B cell (primary cell): Measurements from ENCODE around the gene BIK. TPM values are rescaled to one million over a fixed set of nuclear protein-coding genes. Genes with fewer than 3 reads are reported as not detected.
A peak's percentile ranks its signal among the peaks of the same experiment; 100 is the strongest.

Source experiments
- ATAC-seq: fragments of 200-7000 bp; cut with Tn5 transposase; one replicate; pipeline ENCODE4 v1.10.0; 2021; ENCODE audit warnings: low read depth, mild to moderate bottlenecking, moderate number of reproducible peaks, moderate library complexity
- CTCF ChIA-PET: fragments of 350-600 bp; sonication (Branson Sonifier 250); formaldehyde crosslinking; loops from one replicate; lab custom pipeline; 2021; ENCODE audit warnings: antibody characterized with exemption, inconsistent platforms; lab: Charles Lee
- POLR2A ChIA-PET: fragments of 350-600 bp; sonication (Branson Sonifier 250); formaldehyde crosslinking; loops from one replicate; lab custom pipeline; 2021; ENCODE audit warnings: antibody characterized with exemption; lab: Charles Lee
- DNase-seq: peaks from one replicate; pipeline ENCODE4 v3.0.0; 2013
- H2AFZ ChIP-seq: 2 replicates; pipeline ENCODE4 v1.6.1; 2012; ENCODE audit warnings: mild to moderate bottlenecking, low read depth, low read length; ENCODE audit not compliant: insufficient read depth, poor library complexity, severe bottlenecking
- H3K27ac ChIP-seq, 2 donors: 1 replicate in 1 of 2; 2 replicates in 1 of 2; pipeline ENCODE4 v1.5.1; 2012 to 2013; ENCODE audit warnings: low read length in 2 of 2, mild to moderate bottlenecking in 2 of 2, moderate library complexity in 1 of 2
- H3K27me3 ChIP-seq, 4 experiments: fragments of 200-600 bp in 1 of 4; sonication (generic) in 1 of 4; replicated peaks in 1 of 4; 1 replicate in 2 of 4; 2 replicates in 2 of 4; pipeline versions ENCODE4 v1.6.1 to v1.7.0; 2013 to 2016; ENCODE audit warnings: low read length in 3 of 4, mild to moderate bottlenecking in 2 of 4, mixed read lengths in 1 of 4, moderate library complexity in 1 of 4; ENCODE audit not compliant: insufficient read depth in 4 of 4, control insufficient read depth in 3 of 4; ENCODE audit errors: control extremely low read depth in 1 of 4
- H3K36me3 ChIP-seq, 2 experiments: replicated peaks in 1 of 2; 1 replicate in 1 of 2; 2 replicates in 1 of 2; pipeline versions ENCODE4 v1.6.1 to v1.7.1; 2013; ENCODE audit warnings: low read length in 1 of 2; ENCODE audit not compliant: insufficient read depth in 2 of 2, control insufficient read depth in 1 of 2; ENCODE audit errors: control extremely low read depth in 1 of 2, extremely low read depth in 1 of 2
- H3K4me1 ChIP-seq, 2 donors: fragments of 200-600 bp in 1 of 2; sonication (generic) in 1 of 2; 1 replicate in 1 of 2; 2 replicates in 1 of 2; pipeline versions ENCODE4 v1.5.1 to v1.6.1; 2013 to 2017; ENCODE audit warnings: low read length in 2 of 2; ENCODE audit not compliant: control insufficient read depth in 2 of 2, insufficient read depth in 2 of 2
- H3K4me2 ChIP-seq: replicated peaks from 2 replicates; pipeline ENCODE3; 2012; ENCODE audit warnings: mild to moderate bottlenecking, low read depth, low read length; ENCODE audit not compliant: poor library complexity, severe bottlenecking
- H3K4me3 ChIP-seq, 5 experiments: fragments of 200-600 bp in 1 of 5; sonication (generic) in 1 of 5; 1 replicate in 3 of 5; 2 replicates in 2 of 5; pipeline versions ENCODE4 v1.5.1 to v1.7.0; 2011 to 2016; ENCODE audit warnings: low read length in 4 of 5, mild to moderate bottlenecking in 4 of 5, low read depth in 2 of 5, control low read depth in 1 of 5, moderate library complexity in 1 of 5; ENCODE audit not compliant: insufficient read depth in 1 of 5; ENCODE audit errors: control extremely low read depth in 1 of 5, extremely low read depth in 1 of 5
- H3K79me2 ChIP-seq: fragments of 200-600 bp; sonication (generic); one replicate; pipeline ENCODE4 v1.6.0; 2016; ENCODE audit warnings: low read length; ENCODE audit not compliant: control insufficient read depth, insufficient read depth
- H3K9ac ChIP-seq: fragments of 200-600 bp; sonication (generic); 2 replicates; pipeline ENCODE4 v1.6.1; 2017; ENCODE audit warnings: mild to moderate bottlenecking, low read length, moderate library complexity
- H3K9me3 ChIP-seq, 3 donors: one replicate each; pipeline versions ENCODE4 v1.6.1 to v1.7.1; 2013; ENCODE audit warnings: low read length in 2 of 3; ENCODE audit not compliant: control insufficient read depth in 2 of 3, insufficient read depth in 1 of 3; ENCODE audit errors: control extremely low read depth in 1 of 3
- H4K20me1 ChIP-seq: 2 replicates; pipeline ENCODE4 v1.6.0; 2012; ENCODE audit warnings: mild to moderate bottlenecking, low read length; ENCODE audit not compliant: insufficient read depth, control insufficient read depth, poor library complexity, severe bottlenecking
- H3K27ac Mint-ChIP-seq: one replicate; pipeline ENCODE4 v1.8.0; 2021; ENCODE audit warnings: mixed read lengths
- H3K27me3 Mint-ChIP-seq: one replicate; pipeline ENCODE4 v1.8.0; 2021; ENCODE audit warnings: mixed read lengths
- H3K4me1 Mint-ChIP-seq: one replicate; pipeline ENCODE4 v1.8.0; 2021; ENCODE audit warnings: mixed read lengths
- H3K4me3 Mint-ChIP-seq: one replicate; pipeline ENCODE4 v1.8.0; 2021; ENCODE audit warnings: mixed read lengths
- H3K9me3 Mint-ChIP-seq: one replicate; pipeline ENCODE4 v1.8.0; 2022; ENCODE audit warnings: mixed read lengths; ENCODE audit not compliant: insufficient read depth
- EZH2 ChIP-seq: IDR thresholded peaks from 2 replicates; pipeline ENCODE4 v1.6.1; 2012; ENCODE audit warnings: borderline replicate concordance, low read depth, mild to moderate bottlenecking, moderate library complexity, low read length; ENCODE audit not compliant: insufficient read depth, poor library complexity, severe bottlenecking
- WGBS: methylation state at CpG from one replicate; pipeline ENCODE4 v1.1.5; 2013; ENCODE audit warnings: missing lambda C conversion rate; ENCODE audit not compliant: insufficient coverage; 5-methylcytosine and 5-hydroxymethylcytosine counted together
- intact Hi-C: fragments of 100-400 bp; cut with micrococcal nuclease; formaldehyde crosslinking; loops from one replicate; pipeline ENCODE4 v1.10.0; 2022
- polyA plus RNA-seq: library from polyadenylated mRNA; depleted of rRNA; stranded (reverse); fragments of >200 nt; gene quantifications from 2 replicates; pipeline ENCODE4 v1.2.3, GENCODE V29; 2012
- total RNA-seq, 2 donors: library from RNA; stranded (reverse); fragments of 120-200 nt in 1 of 2; gene quantifications; 1 replicate in 1 of 2; 2 replicates in 1 of 2; pipeline versions ENCODE4 v1.2.3 to v1.2.4, GENCODE V29; 2013 to 2022
- TF ChIP-seq, protein P1 (sequence below): fragments of 200-600 bp; IDR thresholded peaks from one replicate; pipeline ENCODE4 v1.8.0; 2022; ENCODE audit warnings: antibody characterized with exemption, mild to moderate bottlenecking

The BIK gene
- total and polyA plus RNA-seq, 2 donors (not counting 1 experiment from before 2014, with no cell fraction given), result 1.3 to 2.7 TPM

DNA sequence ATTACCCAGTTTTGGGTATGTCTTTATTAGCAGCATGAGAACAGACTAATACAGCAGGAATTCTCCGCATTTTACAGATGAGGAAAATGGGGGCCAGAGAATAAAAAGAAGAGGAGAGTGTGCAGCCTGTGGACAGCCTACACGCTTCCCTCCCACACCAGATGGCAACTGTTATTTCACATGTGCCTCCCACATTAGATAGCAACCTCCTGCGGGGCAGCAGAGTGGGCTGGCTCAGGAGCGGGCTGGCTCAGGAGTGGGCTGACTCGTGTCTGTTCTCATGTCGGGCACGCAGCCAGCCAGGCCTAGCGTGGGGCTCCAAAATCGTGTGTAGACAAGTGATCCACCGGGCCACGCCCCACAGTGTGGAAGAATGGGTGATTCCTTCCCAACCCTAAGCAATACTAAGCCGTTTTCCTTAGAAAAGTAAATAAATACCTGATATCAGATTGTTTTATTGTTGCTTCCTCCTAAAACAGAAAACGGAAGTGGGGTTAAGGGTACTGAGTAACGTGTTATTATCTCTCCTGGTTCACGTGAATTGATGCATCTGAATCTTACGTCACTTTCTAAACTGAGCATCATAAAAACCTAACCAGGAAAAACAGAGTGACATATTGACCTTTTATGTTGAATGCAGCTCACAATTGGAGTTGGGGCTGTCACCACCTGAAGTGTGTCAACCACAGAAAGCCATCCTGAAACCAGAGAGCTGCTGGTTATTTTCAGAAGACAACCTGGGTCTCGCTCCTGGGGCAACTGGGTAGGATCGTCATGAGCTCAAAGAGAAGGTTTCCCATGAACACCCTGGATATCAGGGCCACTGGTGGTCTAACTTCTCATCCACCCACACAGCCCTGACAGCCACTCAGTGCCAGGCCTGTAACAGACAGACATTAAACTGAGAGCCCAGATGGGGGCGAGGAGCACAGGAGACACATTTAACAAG lies 24.6 kb upstream of the BIK start:
- H3K4me1 Mint-ChIP-seq, result peaks cover 10% of the 10 kb centered on the region
- Histone ChIP-seq H3K27me3 (no peaks in the 10 kb centered on the region), H3K4me3 (no peak overlapping the region), H3K9ac (no peak overlapping the region), H3K27ac (no peak overlapping the region), H3K4me2 (no peak overlapping the region), H3K4me1 (peaks cover 4 to 15% of the 10 kb centered on the region in 2 donors), H3K79me2 (no peaks in the 10 kb centered on the region), H2AFZ (no peak overlapping the region), H3K9me3 (no peaks in the 10 kb centered on the region), H3K36me3 (no peaks in the 10 kb centered on the region), H4K20me1 (no peaks in the 10 kb centered on the region)
- intact Hi-C loops, result no loop called here
- ChIA-PET CTCF (no interaction called here), POLR2A (no interaction called here)
- ATAC-seq (no peak), DNase-seq (no peak)
- no peaks in the 10 kb centered on the region for H3K9me3 Mint-ChIP-seq
- no peaks in the 10 kb centered on the region for H3K27me3 Mint-ChIP-seq
- no peak overlapping the region for H3K27ac Mint-ChIP-seq
- H3K4me3 Mint-ChIP-seq, result peak overlapping the region; percentile 13
- WGBS, result 89% methylated on average over 5 of the region's 19 CpGs
- TF ChIP-seq EZH2, result no peak
- TF ChIP-seq, protein P1, sequence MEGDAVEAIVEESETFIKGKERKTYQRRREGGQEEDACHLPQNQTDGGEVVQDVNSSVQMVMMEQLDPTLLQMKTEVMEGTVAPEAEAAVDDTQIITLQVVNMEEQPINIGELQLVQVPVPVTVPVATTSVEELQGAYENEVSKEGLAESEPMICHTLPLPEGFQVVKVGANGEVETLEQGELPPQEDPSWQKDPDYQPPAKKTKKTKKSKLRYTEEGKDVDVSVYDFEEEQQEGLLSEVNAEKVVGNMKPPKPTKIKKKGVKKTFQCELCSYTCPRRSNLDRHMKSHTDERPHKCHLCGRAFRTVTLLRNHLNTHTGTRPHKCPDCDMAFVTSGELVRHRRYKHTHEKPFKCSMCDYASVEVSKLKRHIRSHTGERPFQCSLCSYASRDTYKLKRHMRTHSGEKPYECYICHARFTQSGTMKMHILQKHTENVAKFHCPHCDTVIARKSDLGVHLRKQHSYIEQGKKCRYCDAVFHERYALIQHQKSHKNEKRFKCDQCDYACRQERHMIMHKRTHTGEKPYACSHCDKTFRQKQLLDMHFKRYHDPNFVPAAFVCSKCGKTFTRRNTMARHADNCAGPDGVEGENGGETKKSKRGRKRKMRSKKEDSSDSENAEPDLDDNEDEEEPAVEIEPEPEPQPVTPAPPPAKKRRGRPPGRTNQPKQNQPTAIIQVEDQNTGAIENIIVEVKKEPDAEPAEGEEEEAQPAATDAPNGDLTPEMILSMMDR, result no peak

GRCh38 chr22:43088627-43088983 lies 21.9 kb upstream of the BIK start:
- CTCF ChIA-PET, result no interaction called here
- H3K4me3 ChIP-seq, result peak overlapping the region; percentile 58 to 78 (median 68)
- H3K9me3 Mint-ChIP-seq, result no peaks in the 10 kb centered on the region

More at GRCh38 chr22:43088627-43088983, 21.9 kb upstream of the BIK start:
- DNase-seq (no peak), ATAC-seq (no peak)
- no peak overlapping the region for H3K27ac ChIP-seq
- TF ChIP-seq EZH2, result no peak
- TF ChIP-seq, protein P1, result no peak
- no peaks in the 10 kb centered on the region for H4K20me1 ChIP-seq
- no peaks in the 10 kb centered on the region for H3K9me3 ChIP-seq
- no peaks in the 10 kb centered on the region for H3K36me3 ChIP-seq
- H3K9ac ChIP-seq, result peak overlapping the region; percentile 74
- peaks cover 4 to 19% of the 10 kb centered on the region in 2 donors for H3K4me1 ChIP-seq
- POLR2A ChIA-PET, result no interaction called here
- no peaks in the 10 kb centered on the region for H3K79me2 ChIP-seq
- intact Hi-C loops, result loop anchor here (2.0 kb wide), 2 partner anchors 22 to 74 kb away; partner anchors contain the start of genes BIK and PACSIN2
- no peaks in the 10 kb centered on the region for H3K27me3 Mint-ChIP-seq
- H3K4me3 Mint-ChIP-seq, result peak overlapping the region; percentile 93
- 70% methylated on average over 6 of the region's 9 CpGs for WGBS
- H3K4me2 ChIP-seq, result peak overlapping the region; percentile 75
- H3K27me3 ChIP-seq, result no peaks in the 10 kb centered on the region
- H3K27ac Mint-ChIP-seq, result peak overlapping the region; percentile 64
- peaks cover 15% of the 10 kb centered on the region for H3K4me1 Mint-ChIP-seq
- peak overlapping the region; percentile 86 for H2AFZ ChIP-seq
